Endothelial cell (in vitro differentiated cells): ENCODE data around the gene KLHL40. TPM values are rescaled to one million over a fixed set of nuclear protein-coding genes. Genes with fewer than 3 reads are reported as not detected.

Experiments
- DNase-seq: peaks from one replicate; pipeline ENCODE4 v3.0.0; 2021; ENCODE audit warnings: low spot score
- H3K27ac Mint-ChIP-seq: one replicate; pipeline ENCODE4 v1.8.0; 2021; ENCODE audit warnings: mixed read lengths, inconsistent platforms; ENCODE audit not compliant: unreplicated experiment
- H3K27me3 Mint-ChIP-seq: one replicate; pipeline ENCODE4 v1.8.0; 2021; ENCODE audit warnings: mild to moderate bottlenecking, moderate library complexity, mixed read lengths, inconsistent platforms; ENCODE audit not compliant: unreplicated experiment
- H3K36me3 Mint-ChIP-seq: one replicate; pipeline ENCODE4 v1.8.0; 2021; ENCODE audit warnings: mild to moderate bottlenecking, low read depth, mixed read lengths, inconsistent platforms; ENCODE audit not compliant: unreplicated experiment
- H3K4me1 Mint-ChIP-seq: one replicate; pipeline ENCODE4 v1.8.0; 2021; ENCODE audit warnings: mild to moderate bottlenecking, mixed read lengths, inconsistent platforms; ENCODE audit not compliant: unreplicated experiment
- H3K4me3 Mint-ChIP-seq: one replicate; pipeline ENCODE4 v1.8.0; 2021; ENCODE audit warnings: mild to moderate bottlenecking, mixed read lengths, inconsistent platforms; ENCODE audit not compliant: unreplicated experiment
- H3K9me3 Mint-ChIP-seq: one replicate; pipeline ENCODE4 v1.8.0; 2021; ENCODE audit warnings: mixed read lengths, inconsistent platforms; ENCODE audit not compliant: unreplicated experiment
- CTCF ChIP-seq: fragments of 200-600 bp; sonication (generic); IDR thresholded peaks from one replicate; pipeline ENCODE4 v1.5.0; 2021; ENCODE audit warnings: antibody characterized with exemption; ENCODE audit not compliant: unreplicated experiment
- total RNA-seq: library from RNA; stranded (reverse); fragmentation: NEBNext Ultra II Directional; extraction: Animal tissue kit (Norgen Biotek cat#: 25700); gene quantifications from one replicate; pipeline ENCODE4 v1.2.1, GENCODE V29; 2021; ENCODE audit not compliant: unreplicated experiment

The KLHL40 gene
- total RNA-seq, 1 donor from 2014 or later, result not detected

- no peak within 1 kb of the TSS for H3K27ac Mint-ChIP-seq
- TF ChIP-seq CTCF, result no peak
- DNase-seq, result no peak
- no peaks in the 10 kb centered on the region for H3K9me3 Mint-ChIP-seq
- no peak within 1 kb of the TSS for H3K4me3 Mint-ChIP-seq
- H3K36me3 Mint-ChIP-seq, result no peaks in the 10 kb centered on the region
- no peaks in the 10 kb centered on the region for H3K4me1 Mint-ChIP-seq
- H3K27me3 Mint-ChIP-seq, result peaks cover 14% of the 10 kb centered on the region
Observed at GRCh38 chr3:42702066-42702951, 17.0 kb downstream of the KLHL40 start, which contains the start of gene HHATL. TSS of gene HHATL (minus strand) at chr3:42702798. CDS start at chr3:42700826, 1,972 bp downstream.

- no peak overlapping the region for H3K4me3 Mint-ChIP-seq
- no peaks in the 10 kb centered on the region for H3K36me3 Mint-ChIP-seq
- peaks cover 13% of the 10 kb centered on the region for H3K27me3 Mint-ChIP-seq
- no peak for TF ChIP-seq CTCF
- H3K4me1 Mint-ChIP-seq, result no peaks in the 10 kb centered on the region
- H3K9me3 Mint-ChIP-seq, result no peaks in the 10 kb centered on the region
- H3K27ac Mint-ChIP-seq, result no peak overlapping the region
- no peak for DNase-seq
Observed at GRCh38 chr3:42702982-42703694, 17.8 kb downstream of the KLHL40 start.

GRCh38 chr3:42703695-42704025, 18.3 kb downstream of the KLHL40 start:
- Mint-ChIP-seq H3K4me3 (no peak overlapping the region), H3K27me3 (peaks cover 13% of the 10 kb centered on the region), H3K9me3 (no peaks in the 10 kb centered on the region), H3K36me3 (no peaks in the 10 kb centered on the region), H3K4me1 (no peaks in the 10 kb centered on the region), H3K27ac (no peak overlapping the region)
- DNase-seq, result no peak
- no peak for TF ChIP-seq CTCF

- Mint-ChIP-seq H3K27ac (no peak overlapping the region), H3K9me3 (no peaks in the 10 kb centered on the region), H3K36me3 (no peaks in the 10 kb centered on the region), H3K4me3 (no peak overlapping the region), H3K27me3 (peaks cover 13% of the 10 kb centered on the region), H3K4me1 (no peaks in the 10 kb centered on the region)
- no peak for DNase-seq
- no peak for TF ChIP-seq CTCF
Observed at GRCh38 chr3:42704136-42704841, 19.0 kb downstream of the KLHL40 start.
